Activated gamma-delta T cell (primary cell): Measurements from ENCODE around the gene MGAT5.

Experiments used
- DNase-seq: peaks from one replicate; lab custom pipeline; 2025; lab: John Stamatoyannopoulos, UW
- total RNA-seq, 2 donors: gene quantifications; one replicate each; lab custom pipeline; 2026; lab: John Stamatoyannopoulos, UW

The MGAT5 gene, protein sequence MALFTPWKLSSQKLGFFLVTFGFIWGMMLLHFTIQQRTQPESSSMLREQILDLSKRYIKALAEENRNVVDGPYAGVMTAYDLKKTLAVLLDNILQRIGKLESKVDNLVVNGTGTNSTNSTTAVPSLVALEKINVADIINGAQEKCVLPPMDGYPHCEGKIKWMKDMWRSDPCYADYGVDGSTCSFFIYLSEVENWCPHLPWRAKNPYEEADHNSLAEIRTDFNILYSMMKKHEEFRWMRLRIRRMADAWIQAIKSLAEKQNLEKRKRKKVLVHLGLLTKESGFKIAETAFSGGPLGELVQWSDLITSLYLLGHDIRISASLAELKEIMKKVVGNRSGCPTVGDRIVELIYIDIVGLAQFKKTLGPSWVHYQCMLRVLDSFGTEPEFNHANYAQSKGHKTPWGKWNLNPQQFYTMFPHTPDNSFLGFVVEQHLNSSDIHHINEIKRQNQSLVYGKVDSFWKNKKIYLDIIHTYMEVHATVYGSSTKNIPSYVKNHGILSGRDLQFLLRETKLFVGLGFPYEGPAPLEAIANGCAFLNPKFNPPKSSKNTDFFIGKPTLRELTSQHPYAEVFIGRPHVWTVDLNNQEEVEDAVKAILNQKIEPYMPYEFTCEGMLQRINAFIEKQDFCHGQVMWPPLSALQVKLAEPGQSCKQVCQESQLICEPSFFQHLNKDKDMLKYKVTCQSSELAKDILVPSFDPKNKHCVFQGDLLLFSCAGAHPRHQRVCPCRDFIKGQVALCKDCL
- 132 to 137 reads per million in 2 donors for total RNA-seq

GRCh38 chr2:134253804-134254203 is at the start of gene MGAT5:
Gene MGAT5, plus strand, starts transcription at chr2:134254072. Its CDS starts 332 bp downstream, at chr2:134254404.
- no peak for DNase-seq

DNA sequence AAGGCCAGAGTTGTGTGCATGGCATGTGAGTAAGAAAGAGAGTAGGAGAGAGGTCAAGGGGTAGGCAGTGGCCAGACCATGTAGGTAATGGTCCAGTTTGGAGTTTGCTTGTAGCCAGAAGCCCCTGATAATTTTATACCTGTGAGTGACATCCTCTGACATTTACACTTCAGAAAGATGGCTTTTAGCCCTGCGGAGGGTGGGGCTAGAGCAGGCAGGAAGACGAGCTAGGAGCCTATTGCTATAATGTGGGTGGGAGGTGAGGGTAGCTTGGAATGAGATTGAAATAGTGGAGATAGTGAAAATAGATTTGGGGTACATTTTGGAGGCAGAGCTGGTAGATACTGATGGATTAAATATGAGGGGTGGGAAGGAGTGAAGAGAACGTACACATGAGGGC is 48.8 kb upstream of the MGAT5 start:
- no peak for DNase-seq

GRCh38 chr2:134206031-134206430 is 47.8 kb upstream of the MGAT5 start:
- DNase-seq = no peak

- no peak for DNase-seq
These were observed 47.3 kb upstream of the MGAT5 start for GRCh38 chr2:134206573-134206972.

DNA sequence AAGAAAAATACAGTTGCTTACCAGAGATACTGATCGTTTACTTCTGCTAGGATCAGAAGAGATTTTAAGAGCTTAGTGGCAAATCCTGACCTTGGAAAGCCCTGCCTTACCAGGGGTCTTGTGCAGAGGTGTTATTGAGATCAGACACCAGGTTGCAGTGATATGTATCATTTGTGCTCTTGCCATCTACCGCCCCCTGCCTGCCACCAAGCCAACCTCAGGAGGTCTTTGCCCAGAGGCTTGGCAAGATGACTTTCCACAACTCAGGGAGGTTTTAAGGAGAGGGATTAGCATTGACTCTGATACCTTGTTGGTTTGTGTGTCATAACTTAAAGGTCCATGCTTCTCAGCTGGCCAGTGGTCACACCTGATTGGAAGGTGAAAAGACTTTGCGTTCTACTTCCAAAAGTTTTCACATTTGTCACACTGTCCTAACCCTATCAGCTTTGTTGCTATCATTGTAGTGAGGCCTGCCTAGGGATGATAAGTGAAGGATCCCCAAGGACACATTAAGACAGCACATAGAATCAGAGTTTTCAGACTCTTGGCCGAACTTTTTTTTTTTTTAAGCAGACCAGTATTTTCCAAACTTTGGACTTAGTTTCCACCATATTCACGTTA is 46.2 kb upstream of the MGAT5 start:
- peak; percentile 4 for DNase-seq

GRCh38 chr2:134208825-134209224 is 45.0 kb upstream of the MGAT5 start:
- no peak for DNase-seq

- DNase-seq = no peak
These were observed 41.1 kb upstream of the MGAT5 start for GRCh38 chr2:134212746-134213145.

DNA sequence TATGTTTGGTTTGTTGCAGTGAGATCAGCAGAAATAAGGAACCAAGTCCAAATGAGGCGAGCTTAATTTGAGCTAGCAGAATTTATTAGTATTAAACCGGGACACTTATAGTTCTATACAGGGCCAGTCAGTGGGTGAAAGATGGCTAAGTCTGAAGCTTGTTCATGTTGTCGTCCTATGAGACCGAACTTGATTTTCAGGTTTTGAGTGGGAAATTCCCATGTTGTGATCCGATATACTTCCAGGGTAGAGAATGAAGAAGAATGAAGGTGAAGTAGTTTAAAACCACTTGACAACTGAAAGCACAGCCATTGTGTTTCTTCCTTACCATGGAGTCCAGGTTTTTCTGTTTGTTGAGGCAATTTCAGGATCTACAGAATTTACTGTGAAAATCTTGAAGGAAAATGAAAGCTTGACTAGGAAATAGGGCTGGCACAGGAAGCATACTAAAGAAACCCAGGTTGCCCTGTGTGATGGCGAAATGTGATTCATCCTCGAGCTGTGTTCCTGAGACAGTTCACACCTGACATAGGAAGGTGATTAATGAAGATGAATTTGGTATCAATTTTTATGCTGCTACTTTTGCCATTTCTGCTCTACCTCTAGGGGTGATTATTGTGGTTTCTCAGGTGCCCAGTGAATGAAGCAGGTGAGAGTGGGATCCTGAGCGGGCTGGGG is 37.6 kb upstream of the MGAT5 start:
- DNase-seq = no peak

DNA sequence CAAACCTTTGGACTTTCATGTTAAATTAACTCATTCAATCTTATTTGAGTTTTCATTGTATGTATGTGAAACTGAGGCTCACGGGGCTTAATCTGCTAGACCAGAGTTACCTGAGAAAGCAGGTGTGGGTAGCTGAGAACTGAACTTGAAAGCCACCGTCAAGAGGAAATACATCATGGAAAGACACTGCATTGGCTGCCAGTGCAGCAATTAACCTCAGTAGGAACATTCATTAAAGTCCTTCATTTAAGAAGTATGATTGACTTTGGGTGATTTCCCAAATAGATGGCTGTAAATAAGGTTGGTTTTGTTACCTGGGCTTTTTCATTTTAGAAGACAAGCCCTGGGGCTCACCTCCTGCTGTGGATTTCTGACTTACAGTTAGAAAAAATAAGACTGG is 36.5 kb upstream of the MGAT5 start:
- DNase-seq = no peak

- DNase-seq = no peak
These were observed 35.9 kb upstream of the MGAT5 start for GRCh38 chr2:134217924-134218323.

DNA sequence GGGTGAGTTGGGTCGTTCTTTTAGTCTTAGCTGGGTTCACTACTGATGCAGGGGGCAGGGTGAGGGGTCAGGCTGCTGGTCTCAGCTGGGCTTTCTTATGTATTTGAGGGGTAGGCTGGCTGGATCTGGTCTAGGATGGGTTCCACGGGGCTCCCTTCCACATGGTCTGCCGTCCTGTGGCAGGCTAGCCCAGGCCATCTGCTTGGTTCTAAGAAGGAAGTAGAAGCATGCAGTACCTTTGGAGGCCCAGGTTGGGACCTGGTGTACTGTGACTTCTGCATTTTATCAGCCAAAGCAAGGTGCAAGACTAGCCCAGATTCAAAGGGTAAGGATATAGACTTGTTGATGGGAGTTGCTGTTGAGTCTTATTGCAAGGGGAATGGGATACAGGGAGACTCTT is 35.5 kb upstream of the MGAT5 start:
- DNase-seq = no peak

DNA sequence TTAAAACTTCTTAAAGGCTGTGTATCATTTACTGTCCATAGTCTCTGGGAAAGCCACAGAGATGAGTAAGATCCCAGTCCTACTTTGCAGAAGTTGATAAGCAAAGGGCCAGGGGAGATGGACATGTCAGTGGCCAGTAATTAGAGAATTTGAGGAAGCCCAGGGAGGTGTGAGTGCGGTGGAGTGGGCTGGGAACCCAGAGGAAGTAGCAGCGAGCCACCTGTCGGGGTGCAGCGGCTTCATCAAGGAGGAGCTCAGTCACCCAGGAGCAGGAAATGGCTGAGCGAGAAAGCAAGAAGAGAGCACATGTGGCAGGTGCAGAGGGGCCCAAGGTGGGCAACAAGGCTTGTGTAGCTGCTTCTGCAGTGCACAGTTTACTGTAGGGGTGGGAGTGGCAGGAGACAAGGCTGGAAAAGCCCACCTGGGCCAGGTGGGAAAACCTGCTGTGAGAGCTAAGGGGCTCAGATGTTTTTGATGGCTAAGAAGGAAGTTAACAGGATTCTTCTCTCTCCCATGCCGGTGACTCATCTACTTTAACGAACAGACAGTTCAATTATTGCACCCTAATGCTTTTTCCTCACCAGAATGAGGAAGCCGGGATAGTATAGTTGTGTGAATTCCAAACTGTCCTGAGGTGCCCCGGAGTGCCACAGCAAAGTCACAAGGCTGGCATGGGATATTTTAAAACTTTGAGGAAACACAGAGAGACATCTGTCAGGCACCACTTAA is 34.8 kb upstream of the MGAT5 start:
- no peak for DNase-seq

GRCh38 chr2:134220344-134220974 is 33.4 kb upstream of the MGAT5 start:
- no peak for DNase-seq

GRCh38 chr2:134224005-134224404 is 29.9 kb upstream of the MGAT5 start:
- no peak for DNase-seq

GRCh38 chr2:134225173-134225572 is 28.7 kb upstream of the MGAT5 start:
- DNase-seq = no peak

- DNase-seq = no peak
These were observed 28.0 kb upstream of the MGAT5 start for GRCh38 chr2:134225841-134226240.

DNA sequence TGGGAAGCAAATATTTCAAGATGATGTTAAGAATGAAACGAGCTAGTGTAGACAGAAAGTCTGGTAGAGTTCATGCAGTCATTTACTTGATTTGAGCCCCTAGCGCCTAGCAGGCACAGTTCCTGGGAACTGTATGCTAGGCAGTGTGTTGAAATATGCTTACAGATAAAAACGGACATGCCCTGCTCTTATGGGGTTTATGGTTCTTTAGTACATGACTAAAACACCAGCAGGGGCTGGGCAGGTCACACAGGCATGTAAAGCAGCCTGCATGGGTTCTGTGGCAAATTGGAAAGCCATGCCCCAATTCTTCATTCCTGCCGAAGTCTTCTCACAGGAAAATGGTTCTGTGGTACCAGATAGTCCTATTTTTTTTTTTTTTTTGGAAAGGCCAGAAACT is 27.3 kb upstream of the MGAT5 start:
- no peak for DNase-seq

- no peak for DNase-seq
These were observed 26.2 kb upstream of the MGAT5 start for GRCh38 chr2:134227666-134228065.

GRCh38 chr2:134228493-134228903 is 25.4 kb upstream of the MGAT5 start:
- no peak for DNase-seq

- no peak for DNase-seq
These were observed 24.3 kb upstream of the MGAT5 start for GRCh38 chr2:134229540-134229939.

DNA sequence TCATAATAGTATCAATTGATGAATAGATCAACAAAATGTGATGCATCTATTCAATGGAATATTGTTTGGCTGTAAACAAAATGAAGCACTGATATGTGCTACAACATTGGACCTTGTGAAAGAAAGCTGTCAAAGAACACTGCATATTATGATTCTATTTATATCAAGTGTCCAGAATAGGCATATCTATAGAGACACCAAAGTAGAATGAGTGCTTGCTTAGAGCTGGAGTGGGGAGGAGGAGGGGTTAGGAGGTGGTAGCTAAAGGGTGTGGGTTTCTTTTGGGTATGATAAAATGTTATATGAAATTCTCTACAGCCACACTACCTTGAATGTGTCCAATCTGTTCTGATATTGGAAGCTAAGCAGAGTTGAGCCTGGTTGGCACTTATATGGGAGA is 23.0 kb upstream of the MGAT5 start:
- no peak for DNase-seq
